ACHN (cell line): Measurements from ENCODE around the gene TRPM2.

Experiments used
- DNase-seq: peaks from one replicate; pipeline ENCODE4 v3.0.0-alpha.2; 2015
- in situ Hi-C: cut with HindIII; loops from 2 replicates; pipeline ENCODE4 v1.10.0; 2017; ENCODE audit warnings: low sequenced_read_pairs, low pct_ligation_motif_present, low pct_unique_long_range_greater_than_20kb

TRPM2 gene

GRCh38 chr21:44320847-44321246, 32.6 kb upstream of the TRPM2 start:
- DNase-seq, result no peak
- in situ Hi-C loops, result no loop called here

GRCh38 chr21:44321846-44322450, 31.5 kb upstream of the TRPM2 start:
- in situ Hi-C loops, result no loop called here
- DNase-seq, result no peak

DNA sequence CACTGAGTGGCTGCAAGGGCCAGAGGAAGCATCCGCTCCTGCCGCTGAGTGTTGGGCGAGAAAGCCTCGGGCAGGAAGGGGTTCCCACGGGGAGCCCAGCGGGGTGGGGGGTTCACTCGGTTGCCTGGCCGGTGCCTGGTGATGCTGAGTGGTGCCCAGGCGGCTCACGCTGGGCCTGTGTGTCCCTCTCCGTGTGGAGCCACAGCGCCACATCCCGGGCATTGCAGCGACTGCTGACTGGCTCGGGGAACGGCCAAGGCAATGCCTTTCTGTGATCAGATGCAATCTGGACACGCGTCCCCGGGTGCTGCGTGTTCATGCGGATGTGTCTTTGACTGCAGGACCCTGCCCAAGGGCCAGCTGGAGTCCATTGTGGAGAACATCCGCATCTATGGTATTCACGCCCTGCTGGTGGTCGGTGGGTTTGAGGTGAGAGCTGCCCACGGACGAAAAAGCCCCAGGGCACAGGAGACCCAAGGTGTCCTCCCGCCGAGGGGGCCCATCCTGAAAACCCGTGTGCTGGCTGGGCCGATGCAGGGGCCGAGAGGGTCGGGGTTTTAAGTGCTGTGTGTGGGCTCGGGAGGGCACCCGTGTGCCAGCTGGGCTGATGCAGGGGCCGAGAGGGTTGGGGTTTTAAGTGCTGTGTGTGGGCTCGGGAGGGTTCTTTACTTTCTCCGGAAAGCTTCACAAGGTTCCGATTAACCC, 30.6 kb upstream of the TRPM2 start:
- in situ Hi-C loops, result no loop called here

DNA sequence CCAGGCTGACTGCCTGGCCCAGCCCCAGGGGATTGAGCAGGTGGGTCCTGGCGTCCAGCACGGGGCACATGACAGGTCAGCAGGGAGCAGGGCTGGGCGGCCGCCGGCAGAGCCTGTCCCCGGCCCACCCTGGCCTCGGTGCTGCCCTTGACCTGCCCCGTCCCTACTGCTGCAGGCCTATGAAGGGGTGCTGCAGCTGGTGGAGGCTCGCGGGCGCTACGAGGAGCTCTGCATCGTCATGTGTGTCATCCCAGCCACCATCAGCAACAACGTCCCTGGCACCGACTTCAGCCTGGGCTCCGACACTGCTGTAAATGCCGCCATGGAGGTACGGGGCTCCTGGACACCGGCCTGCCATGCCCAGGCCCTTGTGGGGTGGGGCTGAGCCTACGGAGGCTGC, 29.8 kb upstream of the TRPM2 start:
- no peak for DNase-seq
- in situ Hi-C loops, result no loop called here

More for the DNA sequence above, 30.6 kb upstream of the TRPM2 start:
- no peak for DNase-seq

DNA sequence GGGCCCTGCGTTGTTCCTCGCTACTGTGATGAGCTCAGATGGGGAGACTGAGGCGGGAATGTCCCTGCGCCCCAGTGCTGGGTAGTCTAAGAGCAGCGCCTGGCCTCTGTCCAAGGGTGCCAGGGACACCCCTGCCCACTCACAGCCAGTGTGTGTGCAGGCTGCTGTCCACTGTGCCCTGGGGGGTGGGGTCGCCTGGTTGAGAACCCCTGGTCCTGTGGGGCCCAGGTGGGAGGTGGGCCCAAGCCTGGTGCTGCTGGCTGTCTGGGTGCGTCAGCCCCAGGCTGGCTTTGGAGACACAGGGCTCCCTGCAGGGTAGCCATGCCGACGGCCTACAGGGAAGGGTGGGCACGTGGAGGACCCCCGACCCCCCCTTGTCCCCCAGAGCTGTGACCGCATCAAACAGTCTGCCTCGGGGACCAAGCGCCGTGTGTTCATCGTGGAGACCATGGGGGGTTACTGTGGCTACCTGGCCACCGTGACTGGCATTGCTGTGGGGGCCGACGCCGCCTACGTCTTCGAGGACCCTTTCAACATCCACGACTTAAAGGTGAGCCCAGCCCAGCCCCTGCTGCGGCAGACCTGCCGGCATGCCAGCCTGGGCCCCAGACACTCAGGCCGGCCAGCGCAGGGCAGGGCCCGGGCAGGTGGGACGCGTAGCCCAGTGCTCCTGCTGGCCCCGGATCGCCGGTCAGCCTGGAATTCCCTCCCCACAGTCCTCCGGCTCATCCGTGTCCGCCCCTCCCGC, 29.1 kb upstream of the TRPM2 start:
- DNase-seq, result no peak
- in situ Hi-C loops, result no loop called here

GRCh38 chr21:44324854-44325107, 28.6 kb upstream of the TRPM2 start:
- in situ Hi-C loops, result no loop called here
- DNase-seq, result no peak

- DNase-seq, result no peak
- in situ Hi-C loops, result no loop called here
Measured at GRCh38 chr21:44325386-44326271, 27.8 kb upstream of the TRPM2 start.

DNA sequence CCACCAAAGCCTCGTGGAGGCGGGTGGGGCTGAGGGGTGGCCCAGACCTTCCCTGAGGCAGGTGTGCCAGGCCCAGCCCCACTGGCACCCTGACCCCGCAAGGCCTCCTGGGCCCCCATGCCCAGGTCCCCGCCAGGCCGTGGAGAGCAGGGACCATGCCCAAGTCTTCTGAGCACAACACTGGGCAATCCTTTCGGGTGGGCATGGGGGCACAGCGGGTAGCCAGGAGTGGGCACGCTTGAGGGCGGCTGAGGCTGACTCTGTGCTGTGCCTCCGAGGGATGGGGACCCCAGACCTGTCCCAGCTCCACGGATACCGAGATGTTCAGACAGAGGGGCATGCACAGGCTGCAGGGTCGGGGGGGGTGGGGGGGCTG, 27.2 kb upstream of the TRPM2 start:
- in situ Hi-C loops, result no loop called here

DNA sequence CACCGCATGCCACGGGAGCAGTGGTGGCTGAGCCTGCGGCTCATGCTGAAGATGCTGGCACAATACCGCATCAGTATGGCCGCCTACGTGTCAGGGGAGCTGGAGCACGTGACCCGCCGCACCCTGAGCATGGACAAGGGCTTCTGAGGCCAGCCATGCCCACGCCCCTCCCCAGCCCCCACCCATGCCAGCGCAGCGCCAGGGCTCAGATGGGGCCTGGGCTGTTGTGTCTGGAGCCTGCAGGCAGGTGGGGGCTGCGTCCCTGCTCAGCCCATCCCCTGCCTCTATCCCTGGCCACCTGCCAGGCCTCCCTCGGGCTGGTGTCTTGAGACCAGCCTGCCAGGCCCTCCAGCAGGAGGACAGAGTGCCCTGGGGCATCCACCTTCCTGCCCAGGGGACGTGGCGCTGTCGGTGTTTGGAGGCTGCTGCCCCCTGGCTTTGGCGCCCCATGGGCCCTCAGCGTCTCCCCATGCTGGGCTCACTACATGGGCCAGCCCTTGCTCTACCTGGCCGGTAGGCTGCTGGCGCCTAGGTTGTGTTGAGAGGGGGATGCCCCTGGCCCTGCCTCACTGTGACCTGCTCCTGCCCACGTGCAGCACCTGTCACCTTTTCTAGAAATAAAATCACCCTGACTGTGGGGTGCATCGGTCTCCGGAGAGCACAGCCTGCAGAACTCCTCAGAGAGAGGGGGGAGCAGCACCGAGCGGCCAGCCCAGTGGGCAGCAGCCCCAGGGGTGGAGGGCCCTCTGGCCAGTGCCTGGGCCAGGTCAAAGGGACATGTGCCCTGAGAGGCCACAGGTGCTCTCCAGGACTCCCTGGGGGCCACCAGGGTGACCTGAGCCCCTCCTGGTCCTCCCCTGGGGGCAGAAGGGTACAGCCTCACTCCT, 26.5 kb upstream of the TRPM2 start:
- DNase-seq, result no peak
- in situ Hi-C loops, result no loop called here

More for the DNA sequence above, 27.2 kb upstream of the TRPM2 start:
- DNase-seq, result no peak

- DNase-seq, result no peak
Measured at GRCh38 chr21:44327603-44327974, 25.8 kb upstream of the TRPM2 start.

DNA sequence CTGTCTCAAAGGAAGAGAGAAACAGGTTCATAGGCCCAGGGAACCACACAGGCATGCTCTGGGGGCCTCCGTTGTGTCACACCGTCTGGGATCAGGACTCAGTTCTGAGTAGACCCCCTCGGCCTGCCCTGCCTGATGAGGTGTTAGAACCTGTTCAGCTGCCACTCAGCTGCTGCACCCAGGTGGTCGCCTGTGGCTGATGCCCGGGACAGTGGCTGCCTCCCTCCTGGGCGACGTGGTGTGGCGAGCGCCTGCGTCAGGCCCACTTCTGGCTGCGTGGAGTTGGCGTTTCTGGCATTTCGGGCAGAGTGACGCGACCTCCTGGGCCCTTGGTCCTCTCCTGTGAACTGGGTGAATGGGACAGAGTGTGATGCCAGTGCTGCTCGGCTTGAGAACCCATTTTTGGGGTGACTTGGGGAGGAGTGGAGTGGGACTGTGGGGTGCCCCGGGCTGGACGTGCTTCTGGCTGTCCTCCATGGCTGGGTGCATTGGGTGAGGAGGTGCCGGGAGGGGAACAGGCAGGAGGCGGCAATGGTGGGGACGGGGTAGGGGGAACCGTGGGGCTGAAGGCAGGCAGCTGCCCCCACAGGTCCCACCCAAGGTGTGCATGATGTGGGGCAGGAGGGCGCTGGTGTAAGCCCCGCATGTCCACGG, 25.1 kb upstream of the TRPM2 start:
- in situ Hi-C loops, result no loop called here
- DNase-seq, result no peak

More at GRCh38 chr21:44327603-44327974, 25.8 kb upstream of the TRPM2 start:
- in situ Hi-C loops, result no loop called here

DNA sequence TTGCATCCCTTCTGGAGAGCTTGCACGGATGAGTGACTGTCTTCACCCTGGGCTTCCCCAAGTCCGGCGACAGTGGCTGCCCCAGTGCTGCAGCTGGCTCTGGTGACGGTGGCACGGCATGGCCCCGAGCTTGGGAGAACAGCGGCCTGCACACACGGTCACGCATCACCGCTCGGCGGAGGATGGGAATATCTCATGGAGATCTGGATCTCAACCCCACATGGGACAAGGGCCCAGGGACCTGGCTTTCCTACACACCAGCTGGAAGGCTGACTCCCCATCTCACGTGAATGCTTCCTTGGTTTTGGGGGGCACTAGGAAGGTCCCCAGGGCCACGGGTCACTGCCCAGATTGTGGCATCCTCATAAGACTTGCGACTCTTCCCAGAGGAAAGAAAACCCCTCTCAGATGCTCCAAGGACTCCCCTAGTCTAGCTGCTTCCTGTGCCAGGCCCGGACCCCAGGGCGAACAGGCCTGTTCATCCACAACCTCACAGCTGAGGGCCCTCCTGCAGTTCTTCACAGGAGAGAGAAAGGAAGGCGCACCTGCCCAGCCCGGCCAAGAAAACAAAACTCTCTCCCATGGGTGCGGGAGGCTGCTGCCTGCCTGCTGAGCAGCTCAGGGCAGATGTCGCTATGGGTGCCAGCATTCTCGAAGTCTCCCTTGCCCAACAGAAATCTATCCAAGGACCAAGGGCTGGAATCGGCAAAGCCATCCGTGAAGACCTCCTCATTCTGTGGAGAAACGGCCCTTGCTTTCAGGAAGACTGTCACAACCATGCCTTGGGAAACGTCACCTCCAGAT, 24.1 kb upstream of the TRPM2 start:
- in situ Hi-C loops, result no loop called here
- DNase-seq, result no peak

DNA sequence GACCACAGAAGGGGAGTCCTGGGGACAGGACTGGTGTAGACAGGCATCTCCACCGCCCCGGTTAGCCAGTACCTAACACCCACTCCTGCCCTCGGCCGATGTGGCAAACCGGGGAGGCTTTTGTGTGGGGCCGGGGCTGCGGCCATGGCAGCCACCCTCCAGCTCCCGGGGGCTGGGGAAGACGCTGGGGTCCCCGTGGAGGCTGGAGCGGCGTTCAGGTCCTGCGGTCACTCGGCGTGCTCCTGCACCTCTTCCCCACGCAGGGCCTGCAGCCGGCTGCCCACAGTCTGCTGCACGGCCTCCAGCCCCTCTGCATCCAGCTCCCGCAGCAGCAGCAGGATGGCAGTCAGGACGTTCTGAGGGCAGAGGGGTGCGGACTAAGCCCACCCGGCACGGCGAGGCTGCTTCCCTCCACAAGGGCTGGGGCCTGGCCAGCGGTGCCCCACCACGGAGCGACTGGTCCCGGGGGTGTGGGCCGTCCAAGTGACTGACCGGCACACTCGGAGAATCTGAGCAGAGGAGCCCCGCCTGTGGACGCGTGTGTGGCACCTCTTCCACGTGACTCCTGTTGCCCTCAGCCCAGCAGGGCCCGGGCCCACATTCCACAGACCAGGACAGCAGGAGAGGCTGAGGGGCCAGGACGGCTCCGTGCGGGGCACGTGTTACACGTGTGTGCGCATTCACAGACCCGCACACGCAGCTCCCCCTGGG, 23.3 kb upstream of the TRPM2 start:
- in situ Hi-C loops, result no loop called here
- DNase-seq, result no peak

DNA sequence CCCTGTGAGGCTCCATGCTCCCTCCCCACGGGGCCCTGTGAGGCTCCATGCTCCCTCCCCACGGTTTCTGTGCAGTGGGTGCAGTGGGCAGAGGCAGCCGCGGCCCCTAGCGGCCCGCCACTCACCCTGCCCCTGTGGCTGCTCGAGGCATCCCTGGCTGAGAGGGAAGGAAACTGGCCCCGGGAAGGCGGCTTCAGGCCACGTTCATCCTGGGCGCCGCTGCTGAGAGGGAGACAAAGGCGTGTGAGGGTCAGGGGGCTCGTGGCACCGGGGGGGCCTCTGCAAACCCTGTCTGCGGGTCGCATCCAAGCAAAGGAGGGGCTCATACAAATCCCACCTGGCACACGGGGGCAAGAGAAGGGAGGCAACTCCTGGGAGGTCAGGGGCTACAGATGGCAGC, 22.7 kb upstream of the TRPM2 start:
- no peak for DNase-seq
- in situ Hi-C loops, result no loop called here

DNA sequence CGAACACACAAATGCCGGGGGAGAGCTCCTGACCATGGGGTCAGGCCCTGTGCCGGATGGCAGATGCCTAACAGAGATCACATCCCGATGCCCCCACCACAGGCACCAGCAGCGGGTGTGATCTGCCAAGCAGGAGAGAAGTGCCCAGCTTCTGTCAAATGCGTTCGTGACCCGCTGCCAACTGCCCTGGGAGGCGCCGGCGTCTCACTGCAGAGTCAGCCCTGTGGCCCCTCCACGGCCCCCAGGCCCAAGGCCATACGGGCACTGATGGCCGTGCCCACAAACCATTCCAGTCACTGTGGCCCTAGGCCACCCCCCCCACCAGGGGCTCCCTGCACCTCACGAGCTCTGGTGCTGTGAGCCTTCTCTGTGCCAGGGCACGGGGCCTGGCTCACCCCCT, 22.2 kb upstream of the TRPM2 start:
- in situ Hi-C loops, result no loop called here

DNA sequence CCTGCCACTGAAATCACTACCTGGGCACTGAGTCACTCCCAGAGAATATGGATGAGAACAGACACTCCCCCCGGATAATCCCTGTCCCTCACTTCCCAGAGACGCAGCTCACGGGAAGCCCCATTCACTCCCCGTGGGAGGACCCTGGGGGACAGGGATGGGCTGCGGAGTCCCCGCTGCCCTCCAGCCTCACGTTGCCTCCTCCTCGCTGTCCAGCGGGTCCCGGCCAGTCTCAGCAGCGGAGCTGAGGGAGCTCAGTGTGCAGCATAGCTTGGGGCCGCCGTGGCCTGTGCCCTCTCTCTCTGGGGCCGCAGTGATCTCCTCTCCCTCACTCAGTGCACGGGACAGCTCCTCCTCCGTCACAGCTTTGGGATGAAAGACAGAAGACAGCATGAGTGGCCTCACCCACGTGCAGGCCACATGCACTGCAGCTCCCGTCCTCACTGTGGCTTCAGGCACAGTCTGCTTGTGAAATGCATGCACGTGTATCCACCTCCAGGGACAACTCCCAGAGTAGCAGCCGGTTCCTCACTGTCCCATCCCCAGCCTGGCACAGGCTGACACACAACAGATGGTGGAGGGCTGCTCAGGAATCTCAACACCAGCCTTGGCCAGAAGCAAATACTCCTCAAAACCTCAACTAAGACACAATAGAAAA, 21.6 kb upstream of the TRPM2 start:
- in situ Hi-C loops, result no loop called here
- DNase-seq, result no peak

More for the DNA sequence above, 22.2 kb upstream of the TRPM2 start:
- no peak for DNase-seq
